Measurements from ENCODE around the gene SLC16A13.
"Not testable (repeated sequence)": the region's sequence is repeated elsewhere in the genome, so short reads cannot be mapped to it uniquely, and the experiment has no call there.

SLC16A13 gene, protein sequence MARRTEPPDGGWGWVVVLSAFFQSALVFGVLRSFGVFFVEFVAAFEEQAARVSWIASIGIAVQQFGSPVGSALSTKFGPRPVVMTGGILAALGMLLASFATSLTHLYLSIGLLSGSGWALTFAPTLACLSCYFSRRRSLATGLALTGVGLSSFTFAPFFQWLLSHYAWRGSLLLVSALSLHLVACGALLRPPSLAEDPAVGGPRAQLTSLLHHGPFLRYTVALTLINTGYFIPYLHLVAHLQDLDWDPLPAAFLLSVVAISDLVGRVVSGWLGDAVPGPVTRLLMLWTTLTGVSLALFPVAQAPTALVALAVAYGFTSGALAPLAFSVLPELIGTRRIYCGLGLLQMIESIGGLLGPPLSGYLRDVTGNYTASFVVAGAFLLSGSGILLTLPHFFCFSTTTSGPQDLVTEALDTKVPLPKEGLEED

DNA sequence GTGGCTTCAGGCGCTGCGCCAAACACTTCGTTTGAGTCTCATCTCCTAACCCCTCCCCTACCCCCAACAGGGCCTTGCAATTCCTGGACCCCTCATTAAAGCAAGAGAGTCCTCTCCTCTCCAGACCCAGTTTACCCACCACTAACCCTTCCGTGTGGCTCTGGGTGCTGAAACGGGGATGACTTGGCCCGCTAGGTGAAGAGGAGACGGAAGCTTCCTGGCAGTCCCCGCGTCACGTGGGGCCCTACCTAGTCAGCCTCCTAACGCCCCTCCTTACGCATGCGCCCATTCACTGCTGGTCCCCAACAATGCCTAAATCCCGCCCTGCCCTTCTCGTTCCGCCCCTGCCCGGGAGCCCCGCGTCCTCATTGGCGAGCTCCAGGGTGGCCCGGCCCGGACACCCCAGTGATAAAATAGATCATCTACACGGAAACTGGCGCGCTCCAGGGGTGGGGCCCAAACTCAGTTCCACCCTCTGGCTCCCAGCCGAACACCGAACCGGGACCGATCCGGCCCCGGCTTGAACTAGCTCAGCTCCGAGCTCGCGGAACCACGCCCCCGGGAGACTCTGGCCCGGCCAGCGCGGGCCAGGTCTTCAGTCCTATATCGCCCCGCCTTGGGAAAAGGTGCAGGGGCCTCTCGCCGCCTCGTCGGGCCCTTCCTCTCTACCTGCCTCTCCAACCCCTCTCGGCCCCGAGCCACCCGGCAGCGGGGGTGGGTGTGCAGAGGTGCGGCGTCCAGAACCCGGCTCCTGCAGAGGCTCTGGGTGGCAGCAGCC is at the start of gene SLC16A13:
SLC16A13 (plus strand) TSS at position 425 of the 778 bp plus-strand sequence. CDS start 368 bp downstream, outside the sequence.
- peak; percentile 90 for DNase-seq

DNA sequence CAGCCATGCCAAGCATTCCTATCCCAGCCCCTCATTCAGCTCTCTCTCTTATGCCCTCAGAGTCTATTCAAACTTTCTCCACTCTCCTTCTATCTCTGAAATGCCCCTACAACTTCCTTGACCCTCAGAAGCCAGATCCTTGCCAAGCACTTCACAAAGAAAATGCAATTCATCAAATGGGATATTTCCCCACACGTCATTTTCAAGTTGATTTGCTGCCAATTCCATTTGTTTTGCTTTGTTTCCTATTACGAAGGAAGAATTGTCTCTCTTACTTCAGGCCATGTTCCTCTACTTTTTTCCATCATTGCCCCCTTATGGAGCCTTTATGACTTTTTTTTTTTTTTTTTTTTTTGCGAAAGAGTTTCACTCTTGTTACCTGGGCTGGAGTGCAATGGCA is 49.1 kb upstream of the SLC16A13 start:
- DNase-seq, result no peak

DNA sequence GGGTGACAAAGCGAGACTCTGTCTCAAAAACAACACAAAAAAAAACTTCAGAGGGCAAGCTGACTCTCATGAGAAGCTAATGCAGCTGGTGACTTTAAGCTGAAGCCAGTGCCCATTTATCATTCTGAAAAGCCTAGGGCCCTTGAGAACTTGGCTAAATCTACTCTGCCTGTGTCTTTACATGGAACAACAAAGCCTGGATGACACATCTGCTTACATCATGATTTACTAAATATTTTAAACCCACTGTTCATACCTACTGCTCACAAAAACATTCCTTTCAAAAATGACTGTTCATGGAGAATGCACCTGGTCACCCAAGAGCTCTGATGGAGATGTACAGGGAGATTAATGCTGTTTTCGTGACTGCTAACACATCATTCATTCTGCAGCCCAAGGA is 46.0 kb upstream of the SLC16A13 start:
- DNase-seq, result no peak

DNA sequence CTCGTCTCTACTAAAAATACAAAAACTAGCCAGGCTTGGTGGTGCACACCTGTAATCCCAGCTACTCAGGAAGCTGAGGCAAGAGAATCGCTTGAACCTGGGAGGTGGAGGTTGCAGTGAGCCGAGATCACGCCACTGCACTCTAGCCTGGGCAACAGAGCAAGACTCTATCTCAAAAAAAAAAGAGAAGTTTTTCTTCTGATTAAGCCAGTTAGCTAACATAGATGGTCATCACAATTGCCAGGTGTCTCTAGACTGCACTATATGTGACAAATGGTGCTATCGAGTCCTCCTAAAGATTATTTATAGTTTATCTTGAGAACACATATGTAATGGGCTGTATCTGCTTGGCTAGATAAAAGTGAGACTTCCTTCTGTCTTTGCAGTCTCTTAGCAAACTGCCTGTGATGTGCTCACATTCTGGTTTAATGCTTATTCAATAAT is 42.2 kb upstream of the SLC16A13 start:
- DNase-seq, result not testable (repeated sequence)

DNA sequence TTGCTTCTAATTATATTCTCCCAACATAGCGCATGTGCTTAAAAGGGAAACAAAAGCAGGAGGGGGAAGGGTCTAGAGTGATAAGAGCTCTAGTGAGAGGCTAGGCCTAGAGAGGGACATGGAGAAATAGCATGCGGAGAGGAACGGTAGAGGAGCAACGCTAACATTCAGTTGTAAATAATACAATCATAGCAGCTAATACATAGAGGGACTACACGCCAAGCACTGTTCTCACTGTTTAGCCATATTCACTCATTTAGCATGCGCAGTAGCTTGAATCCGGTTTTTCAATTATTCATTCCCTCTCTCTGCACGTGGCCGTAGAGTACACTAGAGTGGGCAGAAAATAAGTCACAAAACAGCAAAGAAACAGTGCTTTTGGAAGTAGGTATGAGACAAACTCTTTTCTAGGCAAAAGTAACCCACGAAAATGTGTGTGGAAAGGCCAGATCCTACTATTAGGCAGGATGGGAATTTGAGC is 41.7 kb upstream of the SLC16A13 start:
- no peak for DNase-seq

DNA sequence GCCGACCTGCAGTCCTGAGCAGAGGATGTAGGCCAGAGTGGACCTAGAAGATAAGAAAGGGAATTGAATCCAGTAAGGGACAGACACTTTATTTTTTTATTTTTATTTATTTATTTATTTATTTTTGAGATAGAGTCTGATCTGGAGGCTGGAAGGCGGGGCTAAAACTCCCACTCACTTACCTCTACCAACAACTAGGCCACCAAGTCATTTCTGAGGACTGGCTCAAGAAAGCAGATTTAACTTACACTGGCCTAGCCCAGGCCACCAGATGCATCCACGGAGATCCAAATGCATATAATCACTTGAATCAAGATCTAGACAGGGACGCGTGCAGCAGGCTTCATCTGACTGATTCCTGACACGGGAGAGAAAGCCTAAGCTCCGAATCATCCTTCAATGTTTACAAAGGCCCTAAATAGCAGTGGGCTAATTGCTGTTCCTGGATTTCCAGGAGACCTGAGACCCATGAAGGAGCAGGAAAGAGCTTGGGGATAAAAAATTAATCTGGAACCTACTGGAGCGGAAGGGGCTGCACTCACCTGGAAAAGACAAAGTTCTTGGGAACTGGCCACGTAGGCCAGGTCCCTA is 41.1 kb upstream of the SLC16A13 start:
- DNase-seq, result no peak

DNA sequence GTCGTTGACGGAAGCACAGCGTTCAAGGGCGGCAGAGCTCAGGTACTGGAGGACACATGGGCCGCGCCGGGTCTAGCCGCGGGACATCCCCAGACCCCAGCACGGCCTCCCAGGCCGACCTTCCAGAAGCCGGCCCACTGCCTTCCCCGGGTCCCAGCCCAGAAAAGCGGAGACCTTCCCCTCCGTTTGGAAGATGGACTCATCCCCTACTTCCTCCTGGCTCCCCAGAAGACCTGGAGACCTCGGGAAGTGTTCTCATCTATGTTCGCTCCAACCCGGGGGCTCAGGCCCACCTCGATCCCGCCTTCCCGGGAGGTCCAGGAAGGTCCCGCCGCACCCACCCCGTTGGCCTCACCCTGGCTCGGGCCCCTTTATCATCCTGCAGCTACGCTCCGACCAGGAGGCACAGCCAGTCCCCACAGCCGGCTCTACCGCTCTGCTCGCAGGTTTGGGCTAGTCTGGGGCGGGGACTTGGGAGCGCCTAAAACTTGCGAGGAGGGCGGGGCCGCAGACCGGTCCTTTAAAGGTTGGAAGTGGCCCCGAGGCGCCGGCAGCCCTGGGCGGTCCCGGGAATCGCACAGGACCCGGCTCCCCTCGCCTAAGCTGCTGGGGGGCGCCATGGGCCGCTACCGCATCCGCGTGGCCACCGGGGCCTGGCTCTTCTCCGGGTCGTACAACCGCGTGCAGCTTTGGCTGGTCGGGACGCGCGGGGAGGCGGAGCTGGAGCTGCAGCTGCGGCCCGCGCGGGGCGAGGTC is 40.1 kb upstream of the SLC16A13 start, which contains the start of gene ALOX12:
ALOX12 (plus strand) TSS at position 550 of the 756 bp plus-strand sequence; CDS start at position 619, 69 bp downstream.
- DNase-seq, result no peak

DNA sequence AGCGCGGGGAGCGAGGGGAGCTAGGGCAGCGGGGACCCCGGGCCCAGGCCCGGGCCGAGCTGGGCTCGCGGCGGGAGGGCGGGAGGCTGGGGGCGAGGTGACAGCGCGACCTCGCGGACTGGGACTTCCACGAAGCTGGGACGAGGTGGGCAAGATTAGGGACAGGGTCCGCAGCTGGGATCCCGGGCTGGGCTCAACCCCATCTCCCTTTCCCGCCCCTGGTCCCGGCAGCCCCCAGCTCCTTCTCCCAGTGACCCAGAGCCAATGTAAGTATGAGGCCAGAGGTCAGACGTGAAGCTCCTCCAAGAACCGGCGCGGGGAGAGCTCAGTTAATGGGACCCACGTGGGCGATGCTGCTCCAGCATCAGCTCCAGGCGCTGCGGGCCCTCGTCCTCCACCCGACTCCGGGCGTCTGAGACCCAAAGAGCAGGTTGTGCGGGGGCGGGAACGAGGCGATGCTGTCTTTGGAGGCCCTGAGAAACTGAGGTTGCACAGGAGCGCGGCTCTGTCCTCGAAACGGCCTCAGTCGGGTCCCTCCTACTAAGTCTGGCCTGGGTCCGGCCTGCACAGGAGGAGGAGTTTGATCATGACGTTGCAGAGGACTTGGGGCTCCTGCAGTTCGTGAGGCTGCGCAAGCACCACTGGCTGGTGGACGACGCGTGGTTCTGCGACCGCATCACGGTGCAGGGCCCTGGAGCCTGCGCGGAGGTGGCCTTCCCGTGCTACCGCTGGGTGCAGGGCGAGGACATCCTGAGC is 39.4 kb upstream of the SLC16A13 start:
- no peak for DNase-seq

DNA sequence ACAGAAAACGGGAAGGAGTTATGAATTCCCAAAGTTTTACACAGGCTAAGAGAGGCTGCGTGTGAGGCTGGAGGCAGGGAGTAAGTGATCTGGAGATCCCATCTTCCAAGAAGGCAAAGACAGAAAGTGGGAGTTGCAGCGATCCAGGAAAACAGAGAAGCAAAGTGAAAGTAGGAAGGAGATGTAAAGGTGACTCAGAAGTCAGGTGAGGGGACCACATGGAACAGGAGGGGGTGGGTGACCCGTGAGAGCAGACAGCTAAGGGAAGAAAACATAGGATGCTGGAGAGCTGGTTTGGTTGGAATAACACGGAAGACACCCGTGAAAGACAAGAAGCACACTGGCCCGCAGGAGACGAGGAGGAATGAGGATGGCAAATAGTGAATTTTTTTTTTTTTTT is 38.6 kb upstream of the SLC16A13 start:
- DNase-seq, result no peak

DNA sequence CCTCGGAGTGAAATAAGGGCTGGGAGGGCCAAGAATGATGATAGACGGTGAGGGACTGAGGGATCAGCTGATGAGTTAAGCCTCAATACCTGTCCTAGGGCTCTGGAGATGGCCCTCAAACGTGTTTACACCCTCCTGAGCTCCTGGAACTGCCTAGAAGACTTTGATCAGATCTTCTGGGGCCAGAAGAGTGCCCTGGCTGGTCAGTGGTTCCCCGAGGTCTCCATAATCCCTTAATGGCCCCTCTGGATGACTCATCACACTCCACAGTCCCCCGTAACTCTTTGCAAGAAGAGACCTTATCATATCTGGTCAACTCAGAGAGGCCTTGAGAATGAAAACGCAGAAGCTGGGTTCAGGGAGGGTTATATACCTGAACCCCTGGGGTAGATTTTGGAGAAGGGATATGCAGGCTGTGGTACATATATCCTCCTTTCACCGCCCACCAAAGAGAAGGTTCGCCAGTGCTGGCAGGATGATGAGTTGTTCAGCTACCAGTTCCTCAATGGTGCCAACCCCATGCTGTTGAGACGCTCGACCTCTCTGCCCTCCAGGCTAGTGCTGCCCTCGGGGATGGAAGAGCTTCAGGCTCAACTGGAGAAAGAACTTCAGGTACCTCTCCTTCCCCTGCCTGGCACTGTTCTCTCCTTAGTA is 36.8 kb upstream of the SLC16A13 start:
- no peak for DNase-seq

DNA sequence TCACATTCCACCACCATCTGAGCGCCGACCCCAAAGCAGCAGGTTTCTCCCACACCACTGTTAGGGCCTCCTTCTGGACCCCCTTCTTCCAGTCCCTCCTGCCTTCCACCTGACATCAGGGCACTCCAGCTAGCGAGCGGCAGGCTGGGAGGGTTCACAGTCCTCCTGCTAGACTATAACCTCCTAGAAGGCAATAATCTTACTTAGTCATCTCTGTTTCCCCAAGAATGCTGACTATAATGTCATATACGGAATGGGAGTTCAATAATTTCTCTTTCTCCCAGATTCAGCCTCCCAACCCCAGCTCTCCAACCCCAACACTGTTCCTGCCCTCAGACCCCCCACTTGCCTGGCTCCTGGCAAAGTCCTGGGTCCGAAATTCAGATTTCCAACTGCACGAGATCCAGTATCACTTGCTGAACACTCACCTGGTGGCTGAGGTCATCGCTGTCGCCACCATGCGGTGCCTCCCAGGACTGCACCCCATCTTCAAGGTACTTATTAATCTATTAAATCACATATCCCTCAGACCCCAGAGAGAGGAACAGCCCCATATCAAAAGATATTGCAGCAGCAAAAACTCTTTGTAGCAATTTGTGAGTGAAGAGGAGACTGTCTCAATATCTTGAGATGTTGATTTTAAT is 34.4 kb upstream of the SLC16A13 start:
- DNase-seq, result no peak

DNA sequence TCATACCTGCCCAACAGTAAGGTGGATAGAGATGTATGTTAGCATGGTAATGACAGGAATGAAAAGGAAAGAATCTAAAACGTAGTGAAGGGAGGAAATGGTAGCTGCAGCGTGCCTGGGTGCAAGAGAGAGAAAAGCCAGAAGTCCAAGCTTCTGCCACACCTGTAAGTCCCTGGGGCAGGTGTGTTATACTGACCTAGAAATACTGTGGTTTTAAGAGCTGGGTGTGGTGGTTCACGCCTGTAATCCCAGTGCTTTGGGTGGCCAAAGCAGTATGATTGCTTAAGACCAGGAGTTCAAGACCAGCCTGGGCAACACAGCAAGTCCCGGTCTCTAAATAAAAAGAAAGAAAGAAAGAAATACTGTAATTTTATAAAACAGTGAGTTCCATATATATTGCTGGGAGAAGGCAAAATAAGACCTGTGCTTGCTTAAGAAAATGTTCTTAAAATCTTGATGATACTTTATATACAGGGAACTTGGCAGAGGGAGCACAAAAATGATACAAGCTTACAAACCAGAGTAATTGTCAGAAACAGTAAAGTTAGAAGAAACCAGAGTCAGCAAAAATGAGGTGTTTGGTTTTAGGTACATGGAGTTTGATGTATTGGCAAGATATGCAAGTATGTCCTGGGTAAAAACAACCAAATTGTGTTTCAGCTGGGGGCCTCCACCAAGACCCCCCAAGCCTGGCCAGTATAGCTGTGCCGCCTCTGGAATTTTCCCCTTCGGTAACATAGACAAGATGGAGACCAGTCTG is 33.3 kb upstream of the SLC16A13 start:
- no peak for DNase-seq

DNA sequence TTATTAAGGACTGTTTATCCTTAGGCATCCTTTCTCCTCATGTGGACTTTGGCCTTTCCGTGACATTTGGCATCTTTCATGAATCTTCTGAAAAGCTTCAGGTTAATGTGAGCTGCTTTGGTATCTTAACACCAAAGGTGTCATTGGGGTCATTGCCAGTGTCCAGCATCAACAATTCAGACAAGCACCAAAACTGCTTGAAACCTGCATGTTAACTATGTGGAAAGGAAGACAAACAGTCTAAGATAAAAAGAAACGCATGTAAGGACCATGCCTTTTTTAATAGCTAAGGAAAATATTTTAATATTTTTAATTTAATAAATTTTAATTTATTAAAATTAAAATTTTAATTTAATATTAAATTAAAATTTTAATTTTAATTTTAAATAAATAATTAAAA is 32.1 kb upstream of the SLC16A13 start:
- DNase-seq, result no peak

DNA sequence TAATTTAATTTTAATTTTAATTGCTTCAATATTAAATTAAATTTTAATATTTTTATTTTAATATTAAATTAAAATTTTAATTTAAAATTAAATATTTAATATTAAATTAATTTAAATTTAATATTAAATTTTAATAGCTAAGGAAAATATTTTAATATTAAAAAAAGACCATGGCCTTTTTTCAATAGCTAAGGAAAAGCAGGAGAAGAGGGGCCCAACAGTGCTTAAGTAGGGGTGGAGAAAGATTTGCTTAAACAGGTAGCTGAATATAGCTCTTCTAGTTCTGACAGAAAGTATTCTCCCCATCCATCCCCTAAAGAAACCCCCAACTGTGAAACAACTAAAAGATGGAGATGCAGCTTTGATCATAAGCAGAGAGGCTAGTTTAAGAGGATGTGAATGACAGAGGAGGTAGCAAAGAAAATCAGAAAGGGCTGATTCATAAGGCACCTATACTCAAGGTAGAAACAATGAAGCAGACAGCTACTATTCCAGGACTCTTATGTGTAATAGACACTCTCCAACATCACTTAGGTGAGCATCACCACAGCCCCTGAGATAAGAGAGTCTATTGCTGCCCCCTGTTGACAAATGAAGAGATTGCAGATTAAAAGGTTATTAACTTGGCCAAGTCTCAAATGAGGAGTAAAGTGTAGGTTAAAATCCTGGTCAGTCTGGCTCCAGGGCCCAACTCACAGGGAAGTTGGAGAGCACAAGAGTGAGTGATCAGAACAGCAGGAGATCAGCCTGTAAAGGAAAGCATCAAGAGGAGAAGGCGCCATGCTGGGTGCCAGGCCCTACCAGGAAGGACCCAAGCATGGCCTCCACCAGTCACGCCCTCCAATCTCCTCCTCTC is 31.2 kb upstream of the SLC16A13 start:
- DNase-seq, result peak; percentile 57

DNA sequence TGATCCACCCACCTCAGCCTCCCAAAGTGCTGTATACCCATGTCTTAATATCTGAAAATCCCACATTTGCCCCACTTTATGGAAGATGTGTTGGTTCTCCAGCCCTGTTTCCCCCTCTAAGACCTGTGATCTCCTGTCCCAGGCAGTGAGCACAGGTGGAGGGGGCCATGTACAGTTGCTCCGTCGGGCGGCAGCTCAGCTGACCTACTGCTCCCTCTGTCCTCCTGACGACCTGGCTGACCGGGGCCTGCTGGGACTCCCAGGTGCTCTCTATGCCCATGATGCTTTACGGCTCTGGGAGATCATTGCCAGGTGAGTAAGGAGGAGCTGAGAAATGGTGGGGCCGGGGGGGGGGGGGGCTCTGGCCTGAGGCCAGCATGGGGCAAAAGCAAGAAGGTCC is 30.1 kb upstream of the SLC16A13 start:
- no peak for DNase-seq

DNA sequence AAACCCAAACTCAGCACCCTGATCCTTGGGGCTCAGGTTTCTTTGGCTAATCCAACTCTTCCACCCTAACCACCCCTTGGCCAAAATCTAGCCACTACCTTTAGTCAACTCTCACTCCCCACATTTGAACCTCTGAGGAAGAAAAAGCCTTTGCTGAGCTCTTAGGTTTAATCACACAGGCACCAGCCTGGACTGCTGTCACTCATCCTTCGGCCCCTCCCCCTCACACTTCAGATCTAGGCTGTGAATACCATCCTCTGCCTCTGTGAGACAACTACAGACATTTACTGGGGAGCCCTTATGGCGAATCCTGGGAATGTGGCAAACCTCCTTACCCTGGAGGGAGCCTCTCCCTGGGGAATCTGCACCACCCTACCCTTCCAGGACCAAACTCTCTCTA is 28.7 kb upstream of the SLC16A13 start:
- no peak for DNase-seq

DNA sequence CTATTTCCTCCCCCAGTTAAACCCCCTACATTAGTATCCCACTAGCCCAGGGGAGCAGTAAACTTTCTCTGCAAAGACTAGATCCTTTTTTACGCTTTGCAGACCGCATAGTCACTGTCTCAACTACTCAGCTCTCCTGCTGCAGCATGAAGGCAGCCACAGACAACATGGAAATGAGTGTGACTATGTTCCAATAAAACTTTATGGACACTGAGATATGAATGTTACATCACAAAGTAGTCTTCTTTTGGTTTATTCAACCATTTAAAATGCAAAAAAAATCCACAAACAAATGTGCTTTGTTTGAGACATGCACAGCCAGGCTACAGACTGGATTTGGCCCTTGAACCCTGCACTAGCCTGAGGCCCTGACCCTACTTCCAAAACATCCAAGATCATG is 25.3 kb upstream of the SLC16A13 start:
- DNase-seq, result no peak

DNA sequence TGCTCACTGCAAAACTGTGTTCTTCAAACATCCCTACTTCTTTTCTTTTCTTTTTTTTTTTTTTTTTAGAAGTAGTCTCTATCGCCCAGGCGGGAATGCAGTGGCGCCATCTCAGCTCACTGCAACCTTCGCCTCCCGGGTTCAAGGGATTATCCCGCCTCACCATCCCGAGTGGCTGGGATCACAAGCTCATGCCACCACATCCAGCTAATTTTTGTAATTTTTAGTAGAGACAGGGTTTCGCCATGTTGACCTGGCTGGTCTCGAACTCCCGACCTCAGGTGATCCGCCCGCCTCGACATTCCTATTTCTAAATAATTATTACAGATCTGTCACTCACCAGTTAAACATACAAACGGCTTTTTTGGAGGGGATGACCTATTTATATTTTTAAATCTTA is 24.4 kb upstream of the SLC16A13 start:
- no peak for DNase-seq

DNA sequence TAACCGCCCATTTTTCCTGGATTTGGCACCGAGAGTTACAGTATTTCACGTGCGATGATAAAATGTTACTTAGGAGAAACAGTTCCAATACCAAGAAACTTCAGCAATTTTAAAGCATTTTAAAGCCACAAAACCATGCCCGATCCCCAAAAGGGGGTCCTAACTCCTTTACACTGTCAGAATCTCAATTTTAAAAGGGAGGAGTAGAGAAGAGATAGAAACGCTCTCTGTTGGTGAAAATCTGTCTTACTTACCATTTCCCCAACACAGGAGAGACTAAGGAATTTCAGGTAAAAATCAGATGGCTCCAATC is 23.9 kb upstream of the SLC16A13 start:
- no peak for DNase-seq

Measured in DMS153 (cell line).